SK-N-DZ (cell line): ENCODE measurements around the gene SLC7A10.
"Not testable (repeated sequence)": the region's sequence is repeated elsewhere in the genome, so short reads cannot be mapped to it uniquely, and the experiment has no call there.

Experiments
- DNase-seq: peaks from one replicate; pipeline ENCODE4 v3.0.0-alpha.2; 2015; ENCODE audit warnings: low spot score

Gene SLC7A10

GRCh38 chr19:33202546-33203507, 22.8 kb downstream of the SLC7A10 start:
- no peak for DNase-seq

- DNase-seq, result no peak
These were observed 23.6 kb downstream of the SLC7A10 start for GRCh38 chr19:33201886-33202545.

- DNase-seq, result no peak
These were observed 24.2 kb downstream of the SLC7A10 start for GRCh38 chr19:33201473-33201872.

- DNase-seq, result no peak
These were observed 26.0 kb downstream of the SLC7A10 start for GRCh38 chr19:33199441-33200265.

- DNase-seq, result no peak
These were observed 27.5 kb downstream of the SLC7A10 start for GRCh38 chr19:33198169-33198568.

- no peak for DNase-seq
These were observed 28.1 kb downstream of the SLC7A10 start for GRCh38 chr19:33197591-33198000.

GRCh38 chr19:33196446-33197193, 29.0 kb downstream of the SLC7A10 start:
- no peak for DNase-seq

GRCh38 chr19:33195645-33196347, 29.9 kb downstream of the SLC7A10 start:
- no peak for DNase-seq

GRCh38 chr19:33194886-33195644, 30.6 kb downstream of the SLC7A10 start:
- no peak for DNase-seq

- no peak for DNase-seq
These were observed 31.1 kb downstream of the SLC7A10 start for GRCh38 chr19:33194532-33194885.

- peak; percentile 32 for DNase-seq
These were observed 31.7 kb downstream of the SLC7A10 start, which contains the start of gene LRP3 for GRCh38 chr19:33193865-33194362. TSS of gene LRP3 (plus strand) at chr19:33194330. CDS start at chr19:33194786, 456 bp downstream.

- DNase-seq, result no peak
These were observed 32.3 kb downstream of the SLC7A10 start for GRCh38 chr19:33193269-33193864.

GRCh38 chr19:33192010-33192409, 33.6 kb downstream of the SLC7A10 start:
- DNase-seq, result no peak

GRCh38 chr19:33191501-33191900, 34.1 kb downstream of the SLC7A10 start:
- no peak for DNase-seq

GRCh38 chr19:33191092-33191491, 34.6 kb downstream of the SLC7A10 start:
- DNase-seq, result not testable (repeated sequence)

- no peak for DNase-seq
These were observed 36.2 kb downstream of the SLC7A10 start for GRCh38 chr19:33189453-33189852.

- no peak for DNase-seq
These were observed 38.5 kb downstream of the SLC7A10 start for GRCh38 chr19:33187183-33187540.

- no peak for DNase-seq
These were observed 39.0 kb downstream of the SLC7A10 start for GRCh38 chr19:33186431-33187182.
